Suprapubic skin (tissue), 3 donors: ENCODE measurements around the gene OR52E2.

Experiments used
- POLR2A ChIP-seq, 2 donors: fragments of 450-650 bp; IDR thresholded peaks; one replicate each; pipeline ENCODE4 v1.6.1; 2017; ENCODE audit warnings: antibody characterized with exemption in 2 of 2, mild to moderate bottlenecking in 2 of 2, moderate library complexity in 2 of 2
- TF ChIP-seq, protein P1 (sequence below), 2 donors: fragments of 200-600 bp in 1 of 2; fragments of 450-650 bp in 1 of 2; sonication (generic) in 1 of 2; IDR thresholded peaks; one replicate each; pipeline ENCODE4 v1.5.1; 2016 to 2019; ENCODE audit warnings: antibody characterized with exemption in 2 of 2, mild to moderate bottlenecking in 1 of 2, moderate library complexity in 1 of 2

DNA sequence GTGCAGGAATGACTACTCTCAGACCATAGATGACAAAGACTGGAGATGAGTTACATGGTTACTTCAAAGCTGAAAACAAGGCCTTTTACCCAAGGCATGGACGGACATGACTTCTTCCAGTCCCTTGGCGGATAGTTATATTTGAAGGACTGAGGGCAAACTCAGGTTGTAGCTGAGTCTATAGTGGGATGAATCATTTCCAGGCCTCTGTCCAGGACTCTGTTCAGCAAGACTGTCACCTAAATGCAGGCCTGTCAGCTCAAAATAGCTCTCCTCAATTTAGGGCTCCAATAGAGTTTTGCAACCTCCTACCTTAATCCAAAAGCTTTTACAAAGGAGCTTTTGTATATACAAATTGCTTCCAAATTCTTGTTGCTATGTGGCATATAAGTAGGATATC lies 37.4 kb downstream of the OR52E2 start:
- TF ChIP-seq, protein P1, sequence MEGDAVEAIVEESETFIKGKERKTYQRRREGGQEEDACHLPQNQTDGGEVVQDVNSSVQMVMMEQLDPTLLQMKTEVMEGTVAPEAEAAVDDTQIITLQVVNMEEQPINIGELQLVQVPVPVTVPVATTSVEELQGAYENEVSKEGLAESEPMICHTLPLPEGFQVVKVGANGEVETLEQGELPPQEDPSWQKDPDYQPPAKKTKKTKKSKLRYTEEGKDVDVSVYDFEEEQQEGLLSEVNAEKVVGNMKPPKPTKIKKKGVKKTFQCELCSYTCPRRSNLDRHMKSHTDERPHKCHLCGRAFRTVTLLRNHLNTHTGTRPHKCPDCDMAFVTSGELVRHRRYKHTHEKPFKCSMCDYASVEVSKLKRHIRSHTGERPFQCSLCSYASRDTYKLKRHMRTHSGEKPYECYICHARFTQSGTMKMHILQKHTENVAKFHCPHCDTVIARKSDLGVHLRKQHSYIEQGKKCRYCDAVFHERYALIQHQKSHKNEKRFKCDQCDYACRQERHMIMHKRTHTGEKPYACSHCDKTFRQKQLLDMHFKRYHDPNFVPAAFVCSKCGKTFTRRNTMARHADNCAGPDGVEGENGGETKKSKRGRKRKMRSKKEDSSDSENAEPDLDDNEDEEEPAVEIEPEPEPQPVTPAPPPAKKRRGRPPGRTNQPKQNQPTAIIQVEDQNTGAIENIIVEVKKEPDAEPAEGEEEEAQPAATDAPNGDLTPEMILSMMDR (IDR thresholded peaks at IDR 0.05), result no peak
- TF ChIP-seq POLR2A (IDR thresholded peaks at IDR 0.05), result no peak
